Mammary epithelial cell (primary cell): ENCODE data around the gene ERC1.

ENCODE experiments used
- CTCF ChIP-seq, 2 donors: IDR thresholded peaks in 1 of 2; conservative IDR thresholded peaks in 1 of 2; 2 replicates each; pipeline ENCODE4 v1.5.1; 2011 to 2012; ENCODE audit warnings: inconsistent platforms in 2 of 2, low read length in 2 of 2, mild to moderate bottlenecking in 2 of 2, control low read depth in 1 of 2, low read depth in 1 of 2; ENCODE audit not compliant: insufficient read depth in 1 of 2; ENCODE audit errors: extremely low read depth in 1 of 2
- EZH2 ChIP-seq: IDR thresholded peaks from 2 replicates; pipeline ENCODE4 v1.6.1; 2012; ENCODE audit warnings: low read length, inconsistent platforms, borderline replicate concordance

- TF ChIP-seq CTCF (conservative IDR thresholded peaks at IDR 0.05 in 1 of 2, IDR thresholded peaks at IDR 0.05 in 1 of 2; ENCODE audit: extremely low read depth in 1 of 2, insufficient read depth in 1 of 2, low read depth in 1 of 2, low read length in 2 of 2) (no peak), EZH2 (no peak)
Observed at GRCh38 chr12:988646-989045, 2.4 kb upstream of the ERC1 start.
